NCI-H2171 (cell line): ENCODE results near the gene CENPU.
A peak's percentile ranks its signal among the peaks of the same experiment; 100 is the strongest.
"Not testable (repeated sequence)": the region's sequence is repeated elsewhere in the genome, so short reads cannot be mapped to it uniquely, and the experiment has no call there.

ENCODE experiments used
- DNase-seq: peaks from one replicate; lab custom pipeline; 2025; lab: John Stamatoyannopoulos, UW

The CENPU gene

DNA sequence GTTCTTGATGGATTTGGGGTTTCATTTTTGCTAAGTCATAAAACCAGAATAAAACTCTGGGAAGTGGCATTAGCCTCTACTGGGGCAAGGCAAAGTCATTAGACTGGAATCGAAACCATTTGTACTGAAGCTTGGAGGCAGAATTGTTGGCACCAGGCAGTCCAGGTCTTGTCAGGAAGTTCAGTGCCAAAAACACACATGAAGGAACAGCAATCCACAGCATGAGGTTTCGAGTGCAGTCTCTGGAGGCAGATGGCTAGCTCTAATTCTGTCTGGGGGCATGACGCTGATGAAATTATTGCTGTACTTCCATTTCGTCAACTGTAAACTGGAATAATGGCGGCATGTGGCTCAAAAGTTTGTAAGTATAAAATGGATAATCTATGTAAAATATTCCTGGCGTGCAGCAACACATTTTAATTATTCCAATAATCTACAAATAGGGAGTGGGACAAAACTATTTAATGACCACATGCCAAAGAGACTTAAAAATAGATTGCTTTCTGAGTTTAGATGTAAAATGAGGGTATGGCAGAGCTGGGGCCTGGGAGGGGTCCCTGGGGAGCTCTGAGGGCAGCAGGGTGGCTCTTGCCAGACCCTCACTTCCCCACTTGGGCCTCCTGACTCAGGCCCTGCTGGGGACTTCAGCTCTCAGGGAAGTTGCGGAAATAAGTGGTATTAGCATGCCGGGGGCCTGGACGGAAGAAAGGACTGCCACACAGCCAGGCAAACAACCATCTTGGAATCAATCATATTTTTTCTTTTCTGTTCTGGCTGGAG is 18.8 kb upstream of the CENPU start:
- no peak for DNase-seq

DNA sequence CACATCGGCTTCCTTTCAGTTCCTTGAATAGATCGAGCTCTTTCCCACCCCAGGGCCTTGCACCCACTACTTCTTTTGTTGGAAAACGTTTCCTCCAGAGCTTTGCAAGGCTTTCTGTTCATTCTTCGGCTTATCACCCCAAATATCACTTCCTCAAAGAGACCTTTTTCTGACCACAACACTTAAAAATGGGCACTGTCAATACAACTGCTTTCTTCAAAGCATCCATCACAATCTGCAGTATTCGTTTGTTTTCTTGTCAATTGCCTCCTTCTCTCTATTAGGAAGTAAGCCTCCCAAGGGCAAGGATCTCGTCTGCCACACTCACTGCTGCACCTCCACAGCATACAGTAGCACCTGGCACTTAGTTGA is 17.7 kb upstream of the CENPU start:
- DNase-seq = no peak

DNA sequence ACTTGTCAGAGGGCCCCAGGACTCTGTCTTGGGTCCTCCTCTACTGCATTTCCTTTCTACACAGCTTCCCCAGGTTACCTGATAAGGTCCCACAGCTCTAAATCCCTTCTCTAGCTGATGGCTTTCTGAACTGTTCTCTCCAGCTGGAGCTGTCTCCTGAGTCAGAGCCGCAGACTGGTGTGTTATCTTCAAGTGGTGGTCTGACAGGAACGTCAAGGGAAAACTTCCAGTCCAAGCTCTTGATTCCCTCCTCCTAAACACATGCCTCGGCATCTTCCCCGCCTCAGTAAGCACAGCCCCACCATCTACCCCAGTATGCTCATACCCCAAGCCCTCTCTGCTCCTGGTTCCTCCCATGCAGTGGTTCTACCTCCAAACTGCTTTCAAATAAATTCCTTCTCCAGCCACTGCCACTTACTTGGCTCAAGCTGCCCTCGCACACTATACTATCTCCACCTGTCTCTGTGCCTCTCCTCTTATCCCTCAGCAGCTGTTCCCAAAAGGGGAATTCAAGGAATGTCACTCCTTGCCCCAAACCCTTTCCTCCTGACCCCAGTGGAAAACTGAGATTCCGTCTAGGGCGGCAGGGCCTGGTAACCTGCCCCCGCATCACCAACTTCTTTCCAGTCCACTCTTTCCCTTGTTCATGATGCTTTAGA is 17.2 kb upstream of the CENPU start:
- no peak for DNase-seq

DNA sequence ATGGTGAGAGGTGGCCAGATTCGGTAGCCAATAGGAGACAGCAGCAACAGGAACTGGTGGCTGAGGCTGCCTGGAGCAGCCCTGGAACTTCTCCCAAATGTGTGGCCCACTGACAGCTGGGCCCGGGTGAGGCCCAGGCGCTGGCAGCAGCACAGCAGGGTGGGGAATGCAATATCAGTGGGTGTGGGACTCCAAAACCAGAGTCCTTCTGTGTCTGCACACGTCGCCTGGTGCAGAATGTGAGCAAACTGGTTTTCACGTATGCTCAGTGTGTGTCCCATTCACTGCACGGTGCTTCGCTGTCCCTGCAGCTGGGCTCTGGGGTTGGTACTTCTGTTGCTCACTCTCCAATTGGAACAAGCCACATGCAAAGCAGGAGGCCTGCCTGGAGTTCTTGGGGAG is 14.4 kb upstream of the CENPU start:
- DNase-seq = no peak

DNA sequence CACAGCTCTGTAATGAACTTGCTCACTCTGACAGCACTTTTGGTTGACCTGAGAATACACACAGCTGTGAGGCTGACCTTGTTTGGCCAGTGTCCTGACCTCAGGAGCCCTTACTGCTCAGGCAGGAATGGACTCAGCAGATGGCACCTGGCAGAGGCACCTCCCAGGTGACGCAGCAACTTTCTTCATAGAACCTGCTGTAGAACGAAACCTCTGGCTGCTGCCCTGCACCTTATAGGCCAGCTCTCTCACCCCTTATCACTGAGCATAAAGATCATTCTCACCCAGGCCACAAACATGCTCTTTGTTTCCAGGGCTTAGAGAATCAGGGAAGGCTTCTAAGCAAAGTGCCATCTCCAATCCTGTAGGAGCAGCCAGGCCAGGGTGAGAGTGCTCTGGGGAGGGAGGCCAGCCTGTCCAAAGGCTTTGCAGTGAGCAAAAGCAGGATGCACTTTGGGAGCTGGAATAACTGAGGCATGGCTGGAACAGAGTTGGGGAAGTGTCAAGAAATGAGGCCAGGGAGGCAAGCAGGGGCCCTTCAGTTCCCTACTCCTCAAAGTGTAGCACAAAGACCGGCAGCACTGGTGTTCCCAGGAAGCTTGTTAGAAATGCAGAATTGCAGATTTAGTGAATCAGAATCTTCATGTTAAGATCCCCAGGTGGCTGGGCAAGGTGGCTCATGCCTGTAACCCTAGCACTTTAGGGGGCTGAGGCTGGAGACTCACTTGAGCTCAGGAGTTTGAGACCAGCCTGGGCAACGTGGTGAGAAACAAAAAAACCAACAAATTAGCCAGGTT is 13.3 kb upstream of the CENPU start:
- DNase-seq = no peak

DNA sequence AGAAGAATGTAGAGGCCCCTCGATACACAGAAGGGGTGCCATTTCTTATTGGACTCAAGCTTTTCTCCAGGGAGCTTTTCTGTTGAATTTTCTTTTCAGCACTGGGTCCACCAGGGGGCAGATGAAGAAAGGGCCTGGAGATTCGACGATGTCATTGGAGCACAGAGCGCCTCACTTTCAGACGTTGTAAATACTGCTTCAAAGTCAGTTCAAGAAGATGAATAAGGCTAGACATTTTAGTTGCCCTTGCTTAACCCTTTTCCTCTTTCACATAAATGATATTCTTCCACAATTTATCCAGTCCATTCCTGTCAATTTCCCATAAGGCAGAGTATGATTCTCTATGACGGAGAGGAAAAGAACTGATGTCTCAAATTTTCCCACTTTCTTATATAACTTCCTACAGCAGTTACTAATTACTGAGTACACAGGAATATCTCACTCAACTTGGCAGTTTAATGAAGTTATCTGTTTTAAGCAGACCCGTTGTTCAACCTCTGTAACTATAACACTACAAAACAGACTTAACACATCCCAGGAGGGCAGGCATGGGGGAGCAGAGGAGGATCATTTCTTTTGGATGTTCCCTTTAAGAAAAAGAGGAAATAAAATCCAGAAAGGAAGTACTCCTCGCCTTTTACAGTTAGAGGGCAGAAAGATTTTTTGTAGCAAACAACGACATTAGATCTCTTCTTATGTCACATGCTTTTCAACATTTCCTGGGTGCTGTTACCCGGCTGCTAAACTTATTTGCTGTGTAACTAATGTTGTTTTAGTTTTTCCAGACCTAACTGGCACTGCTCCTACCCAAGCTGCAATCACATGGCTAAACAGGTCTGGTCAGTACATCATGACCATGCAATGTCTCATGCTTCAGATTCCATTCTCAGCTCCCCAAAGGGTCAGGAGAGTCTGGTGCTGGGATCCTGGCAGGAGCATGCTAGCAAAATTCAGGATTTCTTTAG is 12.2 kb upstream of the CENPU start:
- peak; percentile 15 for DNase-seq

DNA sequence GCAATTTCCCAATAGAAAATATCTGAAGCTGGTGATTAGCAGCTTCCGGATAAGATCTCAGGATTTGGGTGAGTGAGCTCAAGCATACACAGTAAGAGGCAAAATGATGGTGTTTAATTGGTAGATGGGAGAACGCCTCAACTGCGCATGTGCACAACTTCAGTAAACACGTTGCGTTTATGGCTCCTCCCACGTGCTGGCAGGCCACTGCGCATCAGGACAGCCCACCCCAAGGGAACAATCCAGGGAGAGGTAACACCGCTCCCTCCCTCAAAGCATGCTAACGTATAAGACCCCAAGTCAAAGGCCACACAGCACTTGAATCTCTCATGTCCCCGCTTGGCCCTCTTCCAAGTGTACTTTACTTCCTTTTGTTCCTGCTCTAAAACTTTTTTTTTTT is 10.3 kb upstream of the CENPU start:
- no peak for DNase-seq

DNA sequence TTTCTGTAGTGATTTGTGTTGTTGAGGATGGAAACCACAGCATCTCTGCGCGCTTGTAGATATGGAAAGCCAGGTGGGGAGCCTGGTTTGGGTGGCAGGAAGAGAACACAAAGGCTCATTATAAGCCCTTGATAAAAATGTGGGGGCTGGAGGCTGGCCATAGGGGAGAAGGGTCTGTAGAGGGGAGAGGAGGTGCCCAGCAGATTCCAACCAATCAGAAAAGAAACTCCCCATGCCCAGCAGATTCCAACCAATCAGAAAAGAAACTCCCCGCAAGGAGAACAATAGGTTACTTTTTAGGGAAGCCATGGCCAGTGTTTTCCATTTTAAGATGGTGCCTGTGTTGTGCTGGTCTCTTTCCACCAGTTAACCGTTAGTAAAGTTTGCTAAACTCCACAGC is 9.8 kb upstream of the CENPU start:
- DNase-seq = no peak

DNA sequence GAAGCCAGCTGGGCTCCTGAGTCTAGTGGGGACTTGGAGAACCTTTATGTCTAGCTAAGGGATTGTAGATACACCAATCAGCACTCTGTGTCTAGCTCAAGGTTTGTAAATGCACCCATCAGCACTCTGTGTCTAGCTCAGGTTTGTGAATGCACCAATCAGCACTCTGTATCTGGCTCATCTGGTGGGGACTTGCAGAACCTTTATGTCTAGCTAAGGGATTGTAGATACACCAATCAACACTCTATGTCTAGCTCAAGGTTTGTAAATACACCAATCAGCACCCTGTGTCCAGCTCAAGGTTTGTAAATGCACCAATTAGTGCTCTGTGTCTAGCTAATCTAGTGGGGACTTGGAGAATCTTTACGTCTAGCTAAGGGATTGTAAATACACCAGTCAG is 7.8 kb upstream of the CENPU start:
- not testable (repeated sequence) for DNase-seq

DNA sequence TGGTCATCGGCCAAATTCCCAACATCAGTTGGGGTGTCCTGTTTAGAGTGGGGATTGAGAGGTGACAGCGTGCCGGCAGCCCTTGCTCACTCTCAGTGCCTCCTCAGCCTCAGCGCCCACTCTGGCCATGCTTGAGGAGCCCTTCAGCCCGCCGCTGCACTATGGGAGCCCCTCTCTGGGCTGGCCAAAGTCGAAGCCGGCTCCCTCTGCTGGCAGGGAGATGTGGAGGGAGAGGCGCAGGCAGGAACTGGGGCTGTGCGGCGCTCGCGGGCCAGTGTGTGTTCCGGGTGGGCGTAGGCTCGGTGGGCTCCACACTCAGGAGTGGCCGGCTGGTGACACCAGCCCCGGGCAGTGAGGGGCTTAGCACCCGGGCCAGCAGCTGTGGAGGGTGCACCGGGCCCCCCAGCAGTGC is 7.1 kb upstream of the CENPU start:
- no peak for DNase-seq

DNA sequence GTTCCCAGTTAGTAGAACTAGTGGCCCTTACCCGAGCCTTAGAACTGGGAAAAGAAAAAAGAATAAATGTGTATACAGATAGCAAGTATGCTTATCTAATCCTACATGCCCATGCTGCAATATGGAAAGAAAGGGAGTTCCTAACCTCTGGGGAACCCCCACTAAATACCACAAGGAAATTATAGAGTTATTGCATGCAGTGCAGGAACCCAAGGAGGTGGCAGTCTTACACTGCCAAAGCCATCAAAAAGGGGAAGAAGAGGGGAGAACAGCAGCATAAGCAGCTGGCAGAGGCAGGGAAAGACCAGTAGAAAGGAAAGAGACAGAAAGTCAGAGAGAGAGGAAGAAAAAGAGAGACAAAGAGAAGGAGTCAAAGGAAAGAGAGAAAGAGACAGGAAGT is 5.7 kb upstream of the CENPU start:
- not testable (repeated sequence) for DNase-seq

DNA sequence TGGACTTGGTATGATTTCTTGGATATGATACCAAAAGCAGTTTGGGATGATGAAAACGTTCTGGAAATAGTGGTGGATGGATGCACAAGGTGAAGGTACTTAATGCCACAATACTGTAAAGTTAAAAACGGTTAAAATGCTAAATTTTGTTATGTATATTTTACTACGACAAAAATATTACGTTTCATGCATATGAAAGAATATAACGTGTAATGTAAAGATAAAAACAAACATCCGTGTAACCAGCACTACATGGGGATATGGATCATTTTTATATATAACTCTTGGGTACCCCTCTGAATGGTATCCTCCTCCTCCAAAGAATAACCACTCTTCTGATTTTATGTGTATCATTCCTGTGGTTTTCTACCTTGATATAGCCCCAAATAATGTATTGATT is 862 bp upstream of the CENPU start:
- no peak for DNase-seq

DNA sequence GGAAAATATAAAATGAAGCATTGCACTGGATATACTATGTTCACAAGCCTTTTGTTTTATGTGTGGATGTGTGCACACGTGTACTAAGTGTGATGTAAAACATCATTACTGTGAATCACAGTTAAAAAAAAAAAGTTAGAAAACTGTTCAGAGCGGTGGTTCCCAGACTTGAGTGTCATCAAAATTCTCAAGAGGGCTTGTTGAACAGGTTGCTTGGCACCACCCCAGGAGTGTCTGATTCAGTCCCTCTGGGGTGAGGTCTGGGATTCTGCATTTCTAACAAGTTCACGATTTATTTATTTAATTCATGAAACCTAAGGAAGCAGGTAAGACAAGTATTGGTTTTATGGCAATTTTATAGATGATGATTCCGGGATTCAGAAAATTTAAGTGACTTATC is 1.8 kb downstream of the CENPU start:
- peak; percentile 12 for DNase-seq

DNA sequence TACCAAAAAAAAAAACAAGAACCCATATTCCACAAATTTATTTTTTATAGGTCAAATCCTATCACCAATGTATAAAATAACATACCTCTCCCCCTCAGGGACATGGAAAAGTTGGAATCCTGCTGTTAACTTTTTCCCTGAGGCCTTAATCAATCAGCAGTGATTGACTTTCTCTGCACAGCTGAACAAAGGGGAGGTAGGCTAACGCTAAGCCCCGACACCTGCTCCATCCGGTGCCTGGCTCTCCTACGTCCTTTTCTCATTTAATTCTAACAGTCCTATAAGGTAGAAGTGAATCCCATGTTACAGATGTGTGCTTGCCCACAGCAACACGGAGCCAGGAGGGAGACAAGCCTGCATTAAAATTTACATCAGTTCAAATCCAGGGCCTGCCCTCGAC is 2.8 kb downstream of the CENPU start:
- DNase-seq = no peak

DNA sequence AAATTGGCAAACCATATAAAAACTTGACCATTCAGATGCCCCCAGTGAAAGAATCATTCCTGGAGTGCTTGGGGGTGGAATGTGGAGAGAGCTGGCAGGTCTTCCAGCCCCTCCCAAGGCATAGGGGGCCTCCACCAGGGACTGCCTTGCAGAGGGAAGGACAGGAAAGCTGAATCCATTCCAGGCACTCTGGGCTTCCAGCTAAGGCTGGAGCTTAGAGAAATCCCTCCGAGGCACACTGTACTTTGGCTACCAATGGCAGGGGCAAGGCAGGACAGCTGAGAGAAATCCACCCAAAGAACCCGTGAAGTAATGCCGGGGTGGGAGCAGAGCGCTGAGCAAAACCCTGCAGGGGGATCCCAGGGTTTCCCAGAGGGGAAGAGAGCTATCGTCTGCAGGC is 4.0 kb downstream of the CENPU start:
- no peak for DNase-seq

DNA sequence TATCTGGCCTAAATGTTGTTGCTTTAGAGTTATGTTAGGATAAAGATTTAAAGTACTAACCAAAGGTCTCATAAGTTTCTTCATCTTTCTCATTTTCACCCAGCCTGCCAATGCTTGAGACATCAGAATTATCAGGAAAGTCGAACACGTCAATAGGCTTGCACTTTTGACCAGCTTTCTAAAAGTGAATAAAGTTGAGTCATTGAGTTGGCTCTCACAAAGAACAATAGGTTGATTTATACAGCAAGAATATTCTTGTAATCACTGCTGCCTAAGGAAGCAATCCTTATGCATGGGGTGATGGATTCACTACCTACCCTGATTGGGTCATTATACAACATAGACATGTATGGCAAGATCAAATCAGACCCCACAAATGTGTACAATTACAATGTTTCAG is 5.0 kb downstream of the CENPU start:
- DNase-seq = no peak

DNA sequence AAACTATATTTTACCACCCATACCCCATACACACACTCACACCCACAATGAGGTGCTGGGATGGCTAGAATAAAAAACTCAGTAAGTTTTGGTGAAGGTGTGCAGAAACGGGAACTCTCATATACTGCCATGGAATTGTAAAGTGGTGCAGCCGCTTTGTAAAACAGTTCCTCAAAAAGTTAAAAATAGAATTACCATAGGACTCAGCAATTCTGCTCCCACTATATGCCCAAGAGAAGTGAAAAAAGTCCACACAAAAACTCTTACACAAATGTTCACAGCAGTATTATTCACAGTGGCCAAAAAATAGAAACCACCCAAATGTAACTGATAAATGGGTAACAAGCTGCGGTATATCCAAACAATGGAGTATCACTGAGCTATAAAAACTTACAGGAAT is 6.5 kb downstream of the CENPU start:
- DNase-seq = no peak

DNA sequence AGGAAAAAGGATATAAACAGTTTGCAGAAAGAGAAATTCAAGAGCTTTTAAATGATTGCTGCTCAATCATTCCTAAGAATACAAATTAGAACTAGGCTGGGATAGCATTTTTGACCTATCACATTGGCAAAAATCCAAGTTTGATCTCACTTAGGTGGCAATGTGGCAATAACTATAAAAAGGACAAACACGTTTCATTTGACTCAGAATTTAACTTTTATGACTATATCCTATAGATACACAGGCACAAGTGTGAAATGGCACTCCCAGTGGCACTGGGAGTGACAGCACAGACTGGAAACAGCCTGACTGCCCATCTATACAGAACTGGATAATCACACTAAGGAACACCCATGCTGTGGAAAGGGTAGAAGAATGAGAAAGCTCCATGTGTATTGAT is 11.1 kb downstream of the CENPU start:
- no peak for DNase-seq

DNA sequence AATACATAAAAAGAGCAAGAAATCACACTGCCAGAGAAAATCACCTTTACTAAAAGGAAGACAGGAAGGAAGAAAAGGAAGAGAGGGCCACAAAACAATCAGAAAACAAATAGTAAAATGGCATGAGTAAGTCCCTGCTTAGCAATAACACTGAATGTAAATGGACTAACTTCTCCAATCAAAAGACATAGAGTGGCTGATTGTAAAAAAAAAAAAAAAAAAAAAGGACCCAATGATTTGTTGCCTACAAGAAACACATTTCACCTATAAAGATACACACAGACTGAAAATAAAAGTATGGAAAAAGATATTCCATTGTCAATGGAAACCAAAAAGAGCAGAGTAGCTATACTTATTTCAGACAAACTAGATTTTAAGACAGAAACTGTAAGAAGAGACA is 12.6 kb downstream of the CENPU start:
- DNase-seq = no peak

DNA sequence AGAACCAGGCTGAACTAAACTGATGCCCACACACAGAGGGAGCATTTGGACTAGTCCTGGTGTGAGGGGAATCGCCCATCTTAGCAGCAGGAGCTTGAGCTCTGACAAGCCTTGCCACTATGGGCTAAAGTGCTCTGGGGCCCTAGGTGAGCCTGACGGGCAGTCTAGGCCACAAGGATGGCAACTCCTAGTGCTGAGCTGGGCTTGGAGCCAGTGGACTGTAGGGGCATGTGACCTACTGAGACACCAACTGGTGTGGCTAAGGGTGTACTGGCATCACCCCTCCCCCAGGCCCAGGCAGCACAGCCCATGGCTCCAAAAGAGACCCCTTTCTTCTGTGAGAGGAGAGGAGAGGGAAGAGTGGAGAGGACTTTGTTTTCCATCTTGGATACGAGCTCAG is 14.5 kb downstream of the CENPU start:
- no peak for DNase-seq

DNA sequence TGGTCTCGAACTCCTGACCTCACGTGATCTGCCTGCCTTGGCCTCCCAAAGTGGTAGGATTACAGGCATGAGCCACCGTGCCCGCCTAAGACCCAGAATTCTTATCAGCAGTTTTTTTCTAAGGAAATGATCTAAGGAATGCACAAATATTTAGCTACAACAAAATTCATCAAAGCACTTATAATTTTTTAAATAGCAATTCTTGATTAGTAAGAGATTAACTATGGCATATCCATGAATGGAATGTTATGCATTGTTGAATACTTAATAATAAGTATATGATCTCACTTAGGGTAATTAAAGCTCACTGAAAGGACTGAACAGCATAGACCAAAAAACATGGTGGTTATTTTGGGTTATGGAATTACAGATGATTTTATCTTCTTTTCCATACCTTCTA is 18.4 kb downstream of the CENPU start:
- DNase-seq = no peak

DNA sequence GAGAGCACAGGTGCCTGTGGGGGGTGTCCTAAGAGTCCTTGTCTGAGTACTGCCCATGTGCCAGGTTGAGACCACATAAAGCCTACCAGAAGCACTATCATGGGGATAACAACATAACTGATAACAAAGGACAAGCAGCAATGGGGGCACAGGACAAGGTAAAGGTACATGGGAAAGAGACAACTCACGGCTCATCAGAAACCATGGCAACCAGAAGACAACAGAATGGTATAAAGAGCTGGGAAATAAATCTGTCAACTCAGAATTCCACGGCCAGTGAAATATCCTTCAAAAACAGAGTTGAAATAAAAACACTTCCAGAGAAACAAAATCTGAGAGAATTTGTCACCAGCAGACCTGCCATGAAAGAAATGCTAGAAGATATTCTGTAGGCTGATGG is 20.0 kb downstream of the CENPU start:
- no peak for DNase-seq
